SH-SY5Y (cell line): ENCODE results near the gene DYRK3.

Experiments used
- GATA2 ChIP-seq: IDR thresholded peaks from 2 replicates; pipeline ENCODE4 v1.6.1; 2011; ENCODE audit warnings: mild to moderate bottlenecking, low read depth, low read length
- GATA3 ChIP-seq: IDR thresholded peaks from 2 replicates; pipeline ENCODE4 v1.6.1; 2011; ENCODE audit warnings: low read depth, mild to moderate bottlenecking, low read length, moderate library complexity

DNA sequence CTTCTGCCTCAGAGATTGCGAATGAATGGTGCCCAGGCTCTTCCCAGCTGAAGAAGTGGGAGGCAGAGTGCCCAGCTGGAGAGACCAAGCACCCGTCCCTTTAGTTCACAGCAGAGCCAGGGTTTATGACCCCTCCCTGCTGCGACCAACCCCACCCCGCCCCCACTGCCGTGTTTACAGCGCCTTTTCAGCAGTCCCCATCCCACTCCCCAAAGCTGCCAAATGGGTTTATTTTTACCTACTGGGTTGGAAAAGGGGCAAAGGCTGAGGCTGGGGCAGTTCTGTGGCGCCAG lies 23.6 kb downstream of the DYRK3 start:
- no peak for TF ChIP-seq GATA2
- no peak for TF ChIP-seq GATA3
